Fibroblast of skin of right biceps (primary cell): ENCODE data around the gene EPB41L4A.
A peak's percentile ranks its signal among the peaks of the same experiment; 100 is the strongest.

Experiments used
- DNase-seq: peaks from one replicate; pipeline ENCODE4 v3.0.0-alpha.2; 2013

Gene EPB41L4A

DNA sequence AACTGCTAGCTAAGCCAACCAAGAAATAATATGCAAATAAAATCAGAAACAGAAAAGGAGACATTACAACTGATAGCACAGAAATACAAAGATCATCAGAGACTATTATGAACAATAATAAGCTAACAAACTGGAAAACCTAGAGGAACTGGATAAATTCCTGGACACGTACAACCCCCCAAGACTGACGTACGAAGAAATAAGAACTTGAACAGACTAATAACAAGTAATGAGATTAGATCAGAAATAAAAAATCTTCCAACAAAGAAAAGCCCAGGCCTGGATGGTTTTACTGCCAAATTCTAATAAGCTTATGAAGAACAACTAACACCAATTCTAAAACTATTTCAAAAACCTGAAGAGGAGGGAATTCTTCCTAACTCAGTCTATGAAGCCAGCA lies 67.9 kb downstream of the EPB41L4A start:
- DNase-seq = no peak

DNA sequence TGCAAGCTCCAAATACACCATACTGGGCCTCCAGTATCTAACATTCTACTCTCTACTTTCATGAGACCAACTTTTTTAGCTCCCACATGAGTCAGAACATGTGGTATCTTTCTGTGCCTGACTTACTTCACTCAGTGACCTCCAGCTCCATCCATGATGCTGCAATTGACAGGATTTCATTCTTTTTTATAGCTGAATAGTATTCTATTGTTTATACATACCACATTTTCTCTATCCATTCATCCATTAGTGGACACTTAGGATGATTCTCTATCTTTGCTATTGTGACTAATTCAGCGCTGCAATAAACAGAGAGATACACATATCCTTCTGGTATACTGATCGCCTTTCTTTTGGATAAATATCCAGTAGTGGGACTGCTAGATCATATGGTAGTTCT lies 68.5 kb downstream of the EPB41L4A start:
- no peak for DNase-seq

DNA sequence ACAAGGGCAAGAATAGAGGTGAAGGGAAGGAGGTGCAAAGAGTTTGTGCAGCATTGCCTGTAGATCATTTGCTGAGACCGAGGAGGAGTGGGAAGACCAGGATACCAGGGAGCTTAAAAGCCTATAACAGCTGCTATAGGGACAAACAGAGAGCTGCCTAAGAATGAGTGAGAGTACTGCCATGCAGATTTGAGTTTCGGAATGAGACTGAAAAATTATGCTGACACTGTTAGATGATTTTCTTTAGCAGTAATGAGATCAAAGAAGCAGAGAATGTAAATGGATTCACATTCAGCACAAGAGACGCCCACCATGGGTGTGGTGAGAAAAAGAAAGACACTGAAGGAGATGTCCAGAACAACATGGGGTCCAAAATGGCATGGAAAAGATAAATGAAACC lies 69.7 kb downstream of the EPB41L4A start:
- no peak for DNase-seq

DNA sequence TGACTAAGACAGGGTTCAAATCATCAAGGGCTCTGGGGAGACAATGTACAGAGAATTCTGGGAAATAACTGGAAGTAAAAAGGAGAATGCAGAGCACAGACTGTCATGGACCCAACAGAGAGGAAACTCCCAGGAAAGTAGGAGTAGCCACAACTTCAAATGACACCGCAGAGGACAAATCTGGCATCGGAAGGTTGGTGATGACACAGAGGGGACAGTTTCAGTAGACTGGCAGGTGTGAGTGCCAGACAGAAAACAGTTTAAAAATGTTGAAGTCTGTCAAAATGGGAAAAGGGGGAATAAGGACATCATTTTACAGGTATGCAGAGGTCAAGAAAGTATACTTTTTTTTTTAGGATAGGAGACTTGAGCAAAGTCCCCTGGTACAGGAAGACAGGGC lies 70.2 kb downstream of the EPB41L4A start:
- DNase-seq = no peak

DNA sequence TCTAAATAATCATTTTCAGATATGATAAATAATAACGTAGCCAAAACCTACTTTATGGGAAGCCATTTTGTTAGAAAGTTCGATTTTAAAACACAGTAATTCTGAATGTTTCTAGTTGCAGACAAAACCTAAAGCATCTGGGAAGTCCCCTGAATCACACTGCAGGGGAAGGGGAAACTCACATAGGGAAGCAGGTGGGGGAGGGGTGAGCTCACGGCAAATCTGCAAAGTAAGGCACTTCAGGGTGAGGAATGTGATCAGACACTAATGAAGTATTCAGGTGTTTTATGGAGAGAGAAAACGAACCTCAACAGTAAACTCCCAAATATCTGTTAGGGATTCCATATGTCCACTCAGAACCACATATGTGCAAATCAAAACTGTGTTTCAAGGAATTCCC lies 70.7 kb downstream of the EPB41L4A start:
- DNase-seq = no peak

DNA sequence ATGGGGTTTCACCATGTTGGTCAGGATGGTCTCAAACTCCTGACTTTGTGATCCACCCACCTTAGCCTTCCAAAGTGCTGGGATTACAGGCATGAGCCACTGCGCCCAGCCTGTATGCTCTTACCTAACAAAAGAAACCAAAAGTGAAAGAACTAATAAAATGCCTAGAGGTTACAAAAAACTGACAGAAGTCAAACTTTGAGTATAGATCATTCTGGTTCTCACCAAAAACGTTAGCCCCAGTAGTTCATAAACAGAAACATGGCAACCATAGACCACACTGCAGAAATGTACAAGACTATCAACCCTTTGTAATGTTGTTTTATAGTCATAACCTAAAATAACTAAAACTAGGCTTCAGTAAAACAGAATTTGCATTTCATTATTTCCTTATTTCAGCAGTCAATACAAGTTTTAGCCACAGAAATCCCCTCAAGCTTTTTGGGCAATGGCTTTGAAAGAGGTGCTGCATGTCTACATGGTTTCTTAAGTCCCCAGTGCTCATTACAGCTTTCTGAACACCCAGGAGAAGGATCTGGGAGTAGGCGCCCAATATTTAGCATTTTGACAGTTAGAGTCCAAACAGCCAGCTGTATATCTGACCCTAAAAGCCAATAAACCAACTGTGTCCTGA lies 72.5 kb downstream of the EPB41L4A start:
- DNase-seq = no peak

DNA sequence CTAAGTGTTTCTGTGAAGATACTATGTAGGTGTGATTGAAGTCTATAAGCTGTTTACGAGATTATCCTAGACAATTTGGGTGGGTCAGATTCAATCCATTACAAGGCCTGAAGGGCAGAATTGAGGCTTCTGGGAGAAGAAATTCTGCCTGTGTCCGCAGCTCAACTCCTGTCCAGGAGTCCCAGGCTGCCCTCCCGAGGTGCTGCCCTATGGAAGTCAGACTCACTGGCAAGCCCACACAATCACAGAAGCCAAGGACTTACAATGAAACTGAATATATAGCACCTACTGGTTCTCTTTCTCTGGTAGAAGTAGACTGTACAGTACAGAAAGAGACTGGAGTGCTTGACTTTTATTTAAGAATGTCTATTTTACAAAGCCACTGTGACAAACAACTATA lies 74.5 kb downstream of the EPB41L4A start:
- no peak for DNase-seq

DNA sequence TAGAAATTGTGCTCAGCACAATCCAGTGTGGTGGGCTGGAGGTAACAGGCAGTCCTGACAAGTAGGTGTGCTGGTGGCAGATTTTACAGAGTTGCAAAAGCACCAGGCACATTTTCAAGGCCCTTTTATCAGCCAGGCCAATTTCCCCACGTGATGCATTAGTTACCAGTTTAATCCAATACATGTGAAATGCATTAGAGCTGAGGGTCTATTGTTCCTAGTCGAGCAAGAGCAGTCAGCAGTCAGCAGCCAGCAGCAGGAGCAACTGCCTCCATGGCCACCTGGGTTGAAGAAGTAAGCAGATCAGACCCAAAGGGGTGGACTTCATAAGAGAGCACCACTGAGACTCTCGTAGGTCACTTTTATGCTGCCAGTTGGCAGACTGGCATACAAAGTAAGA lies 76.7 kb downstream of the EPB41L4A start:
- no peak for DNase-seq

DNA sequence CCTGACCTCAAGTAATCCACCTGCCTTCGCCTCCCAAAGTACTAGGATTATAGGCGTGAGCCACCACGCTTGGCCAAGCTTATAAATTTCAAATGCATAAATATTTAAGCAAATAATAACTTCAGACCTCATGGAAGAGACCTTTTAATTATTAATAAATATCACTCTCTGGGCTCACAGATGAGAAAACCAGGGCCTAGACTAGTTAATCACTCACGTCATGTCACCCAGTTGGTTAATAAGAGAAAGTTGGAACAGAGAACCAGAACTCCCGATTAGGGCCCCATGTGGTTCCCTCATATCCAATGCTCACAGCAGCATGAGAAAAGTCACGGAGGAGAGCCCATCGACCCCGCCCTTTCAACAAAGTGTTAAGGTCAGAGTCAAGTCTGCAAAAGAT lies 79.3 kb downstream of the EPB41L4A start:
- no peak for DNase-seq

DNA sequence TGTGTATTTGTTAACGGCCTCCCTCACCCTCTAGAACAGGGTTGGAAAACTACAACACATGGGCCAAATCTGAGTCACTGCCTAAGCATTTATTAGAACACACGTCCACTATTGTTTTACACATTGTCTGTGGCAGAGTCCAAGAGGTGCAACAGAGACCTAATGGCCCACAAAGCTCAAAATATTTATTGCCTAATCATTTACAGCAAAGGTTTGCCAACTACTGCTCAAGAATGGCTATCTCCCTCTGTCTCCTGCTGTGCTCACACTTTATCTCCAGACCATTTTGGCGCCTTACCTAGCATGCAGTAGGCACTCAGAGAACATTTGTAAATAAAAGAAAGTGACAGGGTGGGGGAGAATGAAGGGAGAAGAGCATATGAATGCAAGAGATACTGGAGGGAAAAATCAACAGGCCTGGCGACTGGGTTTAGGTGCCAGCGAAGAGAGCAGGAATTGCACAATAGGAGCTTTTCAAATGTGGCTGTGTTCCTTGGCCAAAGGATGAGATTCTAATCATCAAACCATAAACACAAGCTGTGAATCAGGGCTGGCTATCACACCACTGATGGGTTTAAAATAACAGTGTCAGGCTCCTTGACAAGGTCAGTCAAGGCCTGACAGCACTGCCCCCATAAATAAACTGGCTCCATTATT lies 80.3 kb downstream of the EPB41L4A start:
- no peak for DNase-seq

DNA sequence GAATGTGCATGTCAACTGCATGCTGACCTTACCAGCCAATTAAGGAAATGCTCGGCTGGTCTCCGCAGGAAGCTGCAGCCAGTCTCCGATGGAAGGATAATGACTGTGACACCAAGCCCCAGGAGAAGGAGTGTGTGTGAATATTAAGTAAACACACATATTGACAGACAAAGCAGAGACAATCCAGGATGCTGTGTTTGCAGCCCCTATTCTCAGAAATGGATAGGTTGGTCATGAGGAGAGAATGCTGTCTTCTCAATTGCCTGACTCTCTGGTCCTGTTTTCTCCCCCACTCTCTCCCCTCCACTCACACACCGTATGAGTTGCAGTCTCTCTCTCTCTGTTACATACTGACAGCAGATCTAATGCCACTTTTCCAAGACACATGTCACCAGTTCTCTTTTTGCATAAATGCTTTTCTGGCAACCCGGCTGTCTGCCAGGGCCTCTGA lies 85.7 kb downstream of the EPB41L4A start:
- no peak for DNase-seq

DNA sequence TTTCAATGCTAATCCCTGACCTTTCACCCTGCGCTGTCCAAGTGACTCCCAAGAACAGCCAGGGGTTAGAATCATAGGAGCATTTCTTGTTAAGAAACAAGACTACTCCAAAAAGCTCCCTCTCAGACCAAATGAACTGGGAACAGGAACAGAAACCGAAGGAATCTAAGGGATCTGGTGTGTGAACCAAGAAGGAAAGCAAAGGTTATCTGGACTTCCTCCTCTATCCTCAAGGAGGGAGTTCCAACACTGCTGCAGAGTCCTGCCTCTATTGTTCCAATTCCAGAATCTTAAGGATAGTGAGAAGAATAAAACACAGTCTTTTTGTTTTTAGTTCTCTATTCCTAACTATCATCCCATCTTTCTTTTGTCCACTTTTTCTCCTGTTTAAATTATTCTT lies 87.2 kb downstream of the EPB41L4A start:
- DNase-seq = no peak

DNA sequence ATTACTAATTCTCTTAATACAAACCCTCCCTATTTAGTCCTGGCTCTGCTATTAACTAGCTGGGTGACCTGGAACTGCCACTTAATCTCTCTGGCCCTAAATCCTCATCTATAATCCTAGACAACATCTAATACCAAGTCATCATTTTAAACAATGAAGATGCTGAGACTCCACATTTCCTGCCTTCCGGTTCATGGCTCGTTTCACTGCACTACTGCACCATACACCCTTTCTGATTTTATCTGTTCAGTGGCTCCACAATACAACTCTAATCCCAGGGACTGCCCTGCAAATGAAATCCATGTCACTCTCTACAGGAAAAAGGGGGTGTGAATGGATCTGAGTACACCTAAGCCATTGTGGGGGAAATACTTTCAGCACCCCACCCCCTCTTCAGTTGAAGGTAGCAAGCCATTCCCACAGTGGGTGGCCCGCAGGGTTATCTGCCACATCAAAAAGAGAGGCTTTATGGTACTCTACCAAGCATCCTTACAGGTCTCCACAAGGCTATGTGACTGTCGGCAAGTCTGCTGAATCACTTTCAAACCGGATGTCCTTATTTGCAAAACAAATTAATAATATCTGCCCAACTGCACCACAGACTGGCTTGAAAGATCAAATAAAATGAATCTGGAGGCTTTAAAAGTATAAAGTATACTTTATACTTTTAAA lies 89.5 kb downstream of the EPB41L4A start:
- no peak for DNase-seq

DNA sequence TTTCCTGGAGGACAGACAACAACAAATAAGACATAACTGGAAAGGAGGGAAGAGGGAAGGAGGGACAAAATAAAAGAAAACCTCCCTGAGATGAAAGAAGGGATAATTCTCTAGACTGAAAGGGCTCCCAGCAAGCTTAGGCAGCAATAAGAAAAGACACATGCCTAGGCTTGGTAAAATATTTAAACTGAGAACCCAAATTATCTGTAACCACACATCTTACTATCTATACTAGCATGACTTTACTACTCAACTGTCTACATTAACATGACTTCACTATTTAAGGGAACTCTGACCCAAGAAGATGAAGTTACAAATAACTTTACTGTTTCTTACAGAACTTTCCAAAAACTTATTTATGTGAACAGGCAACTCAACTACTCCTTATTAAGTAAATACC lies 95.9 kb downstream of the EPB41L4A start:
- no peak for DNase-seq

DNA sequence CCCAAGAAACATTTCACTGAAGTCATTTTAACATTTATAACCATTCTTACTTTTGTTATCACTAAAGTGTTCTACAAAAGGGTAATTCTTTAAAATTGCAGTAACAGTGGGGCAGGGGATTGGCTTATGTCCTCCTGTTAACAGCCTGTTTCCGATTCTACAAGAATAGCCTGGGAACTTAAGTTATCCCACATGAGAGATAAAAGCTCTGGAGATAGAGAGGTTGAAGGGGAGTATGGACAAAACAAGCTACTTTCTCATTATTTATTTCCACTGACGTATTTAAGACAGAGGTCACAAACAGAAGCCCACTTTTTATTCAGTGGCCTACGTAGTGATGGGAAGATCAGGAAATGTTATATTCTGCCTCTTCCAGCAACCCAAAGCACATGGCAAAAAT lies 98.7 kb downstream of the EPB41L4A start:
- no peak for DNase-seq

DNA sequence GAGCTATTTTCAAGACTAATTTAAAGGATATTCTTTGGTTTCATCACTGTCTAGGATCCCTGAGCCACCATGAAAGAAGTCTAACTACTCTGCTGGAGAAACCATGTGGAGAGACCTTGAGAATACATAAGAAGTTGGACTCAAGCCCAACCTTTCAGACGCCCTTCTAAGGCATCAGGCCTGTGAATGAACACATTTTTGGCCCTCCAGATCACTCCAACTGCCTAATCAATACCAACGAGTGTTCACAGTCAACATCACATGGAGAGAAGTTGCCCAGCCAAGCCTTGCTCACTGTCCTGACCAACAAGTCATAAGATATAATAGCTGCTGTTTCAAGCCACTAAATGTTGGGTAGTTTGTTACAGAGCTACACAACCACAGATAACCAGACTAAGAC lies 100.7 kb downstream of the EPB41L4A start:
- no peak for DNase-seq

DNA sequence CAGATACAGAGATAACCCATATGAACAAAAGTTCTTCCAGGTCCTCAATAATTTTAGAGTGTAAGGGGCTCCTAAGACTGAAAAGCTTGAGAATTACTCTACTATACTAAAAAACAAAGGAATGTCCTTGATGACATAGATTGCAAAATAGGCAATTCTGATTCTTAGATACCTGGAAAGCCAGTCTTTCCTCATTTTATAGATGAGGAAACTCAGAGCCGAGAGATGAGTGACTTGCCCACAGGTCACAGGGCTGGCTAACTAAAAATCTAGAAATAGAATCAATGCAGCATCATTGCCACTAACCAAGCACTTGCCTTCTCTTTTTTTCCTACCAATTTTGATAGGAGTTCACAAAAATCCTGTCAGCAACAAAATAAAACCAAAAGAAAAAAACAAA lies 101.2 kb downstream of the EPB41L4A start:
- no peak for DNase-seq

DNA sequence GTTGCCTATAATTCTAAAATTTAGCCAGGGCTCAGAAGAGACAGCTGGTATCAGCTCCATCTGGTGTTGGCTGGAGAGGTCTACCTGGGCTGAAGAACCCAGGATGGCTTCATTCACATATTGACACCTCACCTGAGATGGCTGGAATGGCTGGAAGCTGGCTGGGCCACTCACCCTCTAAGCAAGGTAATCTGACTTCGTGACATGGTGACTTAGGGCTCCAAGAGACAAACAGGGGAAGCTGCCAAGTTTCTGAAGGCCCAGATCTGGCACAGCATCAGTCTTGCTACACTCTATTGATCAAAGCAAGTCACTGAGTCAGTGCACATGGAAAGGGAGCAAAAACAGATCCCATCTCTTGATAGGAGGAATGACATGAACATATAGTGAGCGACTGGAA lies 102.3 kb downstream of the EPB41L4A start:
- DNase-seq = no peak

DNA sequence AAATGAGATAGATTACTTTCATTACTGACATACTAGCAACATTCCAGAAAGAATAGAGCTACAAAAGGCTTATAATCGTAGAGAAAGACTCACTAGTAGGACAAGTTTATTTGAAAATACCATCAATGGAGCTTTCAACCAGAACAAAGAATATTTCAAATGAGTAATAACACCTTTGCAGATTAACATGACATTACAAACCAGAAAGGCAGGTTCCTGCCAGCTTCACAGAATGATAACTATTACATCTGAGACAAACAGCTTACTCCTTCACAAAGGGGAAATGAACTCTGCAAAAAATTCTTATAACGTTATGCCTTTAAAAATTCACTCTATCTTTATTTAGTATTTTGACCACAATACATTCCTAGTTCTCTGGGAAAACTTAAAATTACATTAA lies 103.1 kb downstream of the EPB41L4A start:
- DNase-seq = no peak

DNA sequence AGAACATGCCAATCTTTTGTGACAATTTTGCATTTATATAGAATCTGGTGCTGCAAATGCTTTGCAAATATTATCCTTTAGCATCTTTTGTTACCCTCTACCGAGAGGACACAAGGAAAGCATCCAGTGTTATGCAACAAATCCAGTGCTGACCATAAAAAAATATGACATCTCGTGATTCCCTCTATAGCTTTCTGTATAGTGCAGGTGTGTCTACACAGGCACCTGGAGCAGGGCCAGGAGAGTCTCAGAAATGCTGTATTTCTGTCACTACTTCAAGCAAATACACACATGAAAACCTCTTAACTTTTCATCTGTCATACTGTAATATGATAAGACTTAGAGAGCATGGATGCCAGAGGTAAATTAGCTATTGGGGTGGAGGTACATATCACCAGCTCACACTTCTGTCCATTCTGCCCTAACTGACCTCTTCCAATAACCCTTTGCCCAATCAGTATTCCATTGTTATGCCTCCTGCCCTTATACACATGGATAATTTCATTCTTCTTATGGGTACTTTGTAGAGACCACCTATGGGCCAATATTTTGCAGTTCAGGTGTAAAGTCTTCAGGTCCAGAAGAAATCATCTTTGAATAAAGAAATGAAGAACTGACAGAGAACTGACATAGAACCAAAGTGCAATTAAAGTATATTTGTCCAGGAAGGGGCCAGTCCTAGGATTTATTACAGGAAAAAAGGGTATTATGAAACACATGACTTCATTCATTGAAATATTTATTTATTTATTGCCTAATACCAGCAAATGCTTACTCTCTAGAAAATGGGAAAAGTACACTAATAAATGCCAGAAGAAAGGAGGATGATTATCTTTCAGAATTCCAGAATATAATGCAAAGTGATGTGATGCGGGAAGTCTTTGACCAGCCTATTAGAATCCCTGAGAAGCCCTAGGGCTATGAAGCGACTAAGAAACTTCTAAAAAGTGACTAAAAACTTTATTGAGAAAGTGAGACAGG lies 106.5 kb downstream of the EPB41L4A start:
- no peak for DNase-seq

DNA sequence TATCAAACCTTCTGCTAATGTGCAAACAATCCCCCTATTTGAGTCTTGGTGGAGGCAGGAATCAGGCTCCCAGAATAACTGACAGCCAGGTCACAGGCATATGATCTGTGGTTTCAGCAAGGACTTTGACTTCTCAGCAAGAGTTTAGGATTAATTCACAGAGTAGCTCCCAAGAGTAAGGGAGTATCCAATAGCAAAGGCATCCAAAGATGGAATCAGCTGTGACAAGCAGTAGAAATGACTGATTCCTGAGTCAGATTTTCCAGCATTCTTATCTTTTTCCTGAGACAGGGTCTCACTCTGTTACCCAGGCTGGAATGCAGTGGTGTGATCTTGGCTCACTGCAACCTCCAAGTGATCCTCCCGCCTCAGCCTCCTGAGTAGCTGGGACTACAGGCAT lies 108.3 kb downstream of the EPB41L4A start:
- DNase-seq = peak; percentile 1

DNA sequence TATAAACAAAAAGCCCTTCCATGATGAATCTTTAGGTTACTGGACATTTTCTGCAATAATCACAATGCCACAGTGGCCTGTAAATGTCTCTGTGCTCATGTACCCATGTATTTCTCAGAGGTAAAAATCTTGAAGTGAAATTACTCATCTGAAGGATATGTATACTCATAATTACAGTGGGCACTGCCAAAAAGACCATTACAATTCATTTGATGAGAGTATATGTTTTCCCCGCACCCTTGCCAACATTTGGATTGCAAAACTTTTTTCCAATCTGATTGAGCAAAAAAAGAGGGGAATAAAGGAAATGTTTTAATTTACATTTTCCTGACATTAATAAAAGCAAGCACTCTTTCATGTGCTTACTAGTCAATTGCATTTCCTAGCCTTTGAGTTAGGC lies 110.5 kb downstream of the EPB41L4A start:
- no peak for DNase-seq

DNA sequence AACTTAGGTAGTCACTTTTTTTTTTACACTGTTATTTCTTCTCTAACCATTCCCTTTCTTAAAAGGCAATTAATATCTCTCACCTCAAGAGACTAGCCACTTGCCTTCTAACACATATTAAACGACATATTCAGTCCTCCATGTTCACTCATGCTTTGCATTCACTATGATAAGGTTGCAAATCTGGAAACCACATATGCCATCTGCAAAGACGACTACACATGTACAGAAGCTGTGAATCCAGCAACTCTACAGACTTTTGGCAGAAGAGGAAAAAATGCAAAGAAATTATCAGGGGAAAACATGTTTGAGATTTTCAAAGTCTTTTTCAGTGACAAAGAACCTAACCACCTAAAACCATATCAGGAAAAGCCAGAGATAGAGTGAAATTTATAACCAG lies 112.1 kb downstream of the EPB41L4A start:
- DNase-seq = no peak
